ENCODE data around the gene PPM1L.
A peak's percentile ranks its signal among the peaks of the same experiment; 100 is the strongest.

The PPM1L gene

GRCh38 chr3:160921020-160921635 is 165.1 kb downstream of the PPM1L start:
- DNase-seq (ENCODE audit: extremely low read depth in 1 of 2, low read depth in 1 of 2): no peak

GRCh38 chr3:160924776-160925175 is 168.7 kb downstream of the PPM1L start:
- DNase-seq (ENCODE audit: extremely low read depth in 1 of 2, low read depth in 1 of 2): no peak

- DNase-seq (ENCODE audit: extremely low read depth in 1 of 2, low read depth in 1 of 2): no peak
These were observed 171.6 kb downstream of the PPM1L start for GRCh38 chr3:160927620-160928019.

GRCh38 chr3:160928183-160928726 is 172.2 kb downstream of the PPM1L start:
- no peak for DNase-seq (ENCODE audit: extremely low read depth in 1 of 2, low read depth in 1 of 2)

DNA sequence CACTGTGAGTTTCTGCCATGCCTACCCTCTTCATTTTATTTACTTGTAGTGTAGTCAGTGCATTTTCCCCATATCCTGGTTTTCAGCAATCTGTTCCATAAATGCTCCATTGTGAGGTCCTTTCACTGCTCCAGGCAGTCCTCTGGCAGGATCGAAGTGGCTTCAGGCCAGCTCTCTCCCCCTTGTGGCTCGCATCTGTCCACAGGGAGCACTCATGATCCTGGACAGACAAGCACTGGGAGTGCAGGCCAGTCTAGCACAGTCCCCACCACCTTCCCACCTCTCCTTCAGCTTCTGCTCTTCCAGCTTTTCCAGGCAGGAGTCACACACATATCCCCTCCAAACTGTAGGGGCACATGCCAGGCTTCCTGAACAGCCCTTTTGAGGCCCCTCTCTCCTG is 173.6 kb downstream of the PPM1L start:
- DNase-seq (ENCODE audit: extremely low read depth in 1 of 2, low read depth in 1 of 2): no peak

- no peak for DNase-seq (ENCODE audit: extremely low read depth in 1 of 2, low read depth in 1 of 2)
These were observed 175.4 kb downstream of the PPM1L start for GRCh38 chr3:160931474-160931873.

DNA sequence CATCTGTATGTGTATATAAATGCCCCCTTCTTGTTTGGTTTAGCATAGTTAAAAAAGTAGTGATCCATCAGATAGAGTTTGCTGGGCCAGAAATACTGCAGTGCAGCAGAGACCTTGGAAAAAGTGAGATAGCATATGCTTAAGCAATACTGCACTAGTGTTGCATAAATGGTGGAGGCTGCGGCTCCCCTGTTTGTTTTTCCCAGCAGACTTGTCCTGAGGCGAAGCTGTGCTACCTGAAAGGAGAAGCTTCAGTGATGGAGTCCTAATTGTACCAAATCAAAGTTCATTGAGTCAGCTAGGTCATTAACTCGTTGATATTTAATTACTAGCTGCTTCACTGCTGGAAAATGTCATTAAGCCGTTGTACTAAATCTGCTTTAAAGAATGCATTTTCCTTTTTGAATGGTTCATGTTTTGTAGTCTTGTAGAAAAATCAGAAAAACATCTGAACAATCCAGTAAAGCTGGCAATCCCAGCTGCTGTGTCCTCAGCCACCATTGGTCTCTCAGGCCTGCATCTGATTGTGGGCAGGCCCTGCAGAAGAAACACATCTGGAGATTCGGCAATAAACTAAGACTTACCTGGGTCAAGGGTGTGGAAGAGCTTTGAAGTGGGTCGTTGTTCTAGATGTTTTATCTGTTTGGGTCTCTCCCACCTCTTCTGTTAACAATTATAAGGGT is 179.5 kb downstream of the PPM1L start:
- no peak for DNase-seq (ENCODE audit: extremely low read depth in 1 of 2, low read depth in 1 of 2)

DNA sequence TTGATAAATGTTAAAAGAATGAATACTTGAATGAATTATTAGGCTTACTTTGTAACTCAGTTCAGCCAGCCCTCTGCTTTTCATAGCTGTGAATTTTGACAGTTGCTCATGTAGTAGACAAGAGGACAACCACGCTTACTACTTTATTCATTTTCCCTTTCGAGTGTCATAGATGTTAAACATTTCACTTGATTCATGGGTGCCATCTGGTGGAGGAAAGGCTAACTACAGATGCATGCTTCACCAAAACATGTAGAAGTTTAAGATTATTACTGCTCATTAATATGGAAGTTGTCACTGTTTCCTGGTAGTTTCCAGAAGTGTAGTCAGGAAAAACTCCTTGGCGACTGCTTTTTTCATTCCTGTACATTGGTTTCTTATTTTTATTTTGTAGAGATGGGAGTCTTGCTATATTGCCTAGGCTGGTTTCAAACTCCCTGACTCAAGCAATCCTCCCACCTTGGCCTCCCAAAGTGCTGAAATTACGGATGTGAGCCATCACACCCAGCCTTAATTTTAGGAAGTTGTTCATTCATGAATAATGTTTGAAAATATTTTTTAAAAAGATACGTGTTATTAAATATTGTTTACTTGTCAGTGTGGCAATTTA is 186.0 kb downstream of the PPM1L start:
- peak; percentile 21 to 42 for DNase-seq (ENCODE audit: extremely low read depth in 1 of 2, low read depth in 1 of 2)

GRCh38 chr3:160943996-160944395 is 188.0 kb downstream of the PPM1L start:
- DNase-seq (ENCODE audit: extremely low read depth in 1 of 2, low read depth in 1 of 2): no peak

- DNase-seq (ENCODE audit: extremely low read depth in 1 of 2, low read depth in 1 of 2): no peak
These were observed 189.3 kb downstream of the PPM1L start for GRCh38 chr3:160945336-160945735.

- no peak for DNase-seq (ENCODE audit: extremely low read depth in 1 of 2, low read depth in 1 of 2)
These were observed 192.2 kb downstream of the PPM1L start for GRCh38 chr3:160948273-160948672.

DNA sequence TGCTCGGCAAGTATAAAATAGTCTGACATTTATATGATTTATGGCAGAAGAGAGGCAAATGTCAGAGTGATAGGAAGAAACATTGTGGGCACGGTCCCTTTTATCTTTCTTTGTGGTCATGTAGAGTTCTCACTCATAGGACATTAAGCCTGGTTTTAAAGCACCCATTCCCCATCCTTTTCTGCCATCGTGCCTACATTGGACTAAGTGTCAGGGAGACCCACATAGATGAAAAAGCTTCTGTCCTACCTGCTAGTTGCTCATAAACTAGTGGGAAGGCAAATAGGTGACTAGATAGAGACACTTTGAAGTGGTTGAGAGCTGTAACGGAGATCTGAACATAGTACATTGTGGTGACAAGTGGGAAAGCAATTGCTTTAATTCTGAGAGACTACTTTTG is 193.4 kb downstream of the PPM1L start:
- no peak for DNase-seq (ENCODE audit: extremely low read depth in 1 of 2, low read depth in 1 of 2)

DNA sequence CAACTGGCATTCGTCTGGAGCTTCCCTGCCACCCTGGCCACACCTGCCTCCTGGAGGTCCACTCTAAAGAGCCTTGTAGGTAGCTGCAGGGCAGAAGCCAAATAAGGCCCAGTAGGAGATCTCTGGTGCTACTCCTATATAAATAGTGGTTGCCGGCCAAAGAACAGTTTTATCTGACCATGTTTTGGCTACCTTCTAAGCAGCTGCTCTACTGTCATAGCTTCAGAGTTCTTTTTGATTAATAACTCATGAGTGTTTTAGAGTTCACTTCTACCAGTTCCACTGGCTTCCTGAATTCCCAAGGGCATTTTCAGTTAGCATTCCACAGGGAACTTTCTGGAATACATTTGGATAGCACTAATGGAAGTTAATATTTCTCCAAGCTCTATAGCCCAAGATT is 194.5 kb downstream of the PPM1L start:
- no peak for DNase-seq (ENCODE audit: extremely low read depth in 1 of 2, low read depth in 1 of 2)

DNA sequence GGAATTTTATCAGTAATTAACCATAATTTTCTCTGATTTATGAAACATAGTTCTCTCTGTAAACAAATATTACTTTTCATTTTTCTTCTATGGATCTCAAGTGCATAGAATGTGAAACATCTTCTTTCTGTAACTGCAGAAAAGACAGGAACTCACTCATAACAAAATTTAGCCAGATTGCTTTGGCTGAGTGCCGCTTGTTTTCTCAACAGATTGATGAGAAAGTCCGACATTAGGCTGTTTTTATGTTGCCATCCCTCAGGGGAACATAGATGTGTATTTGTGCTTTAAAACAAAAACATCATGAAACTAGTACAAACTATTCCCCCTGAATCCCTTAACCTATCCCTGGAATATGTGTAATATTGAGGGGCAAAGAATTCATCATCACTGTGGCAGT is 194.9 kb downstream of the PPM1L start:
- no peak for DNase-seq (ENCODE audit: extremely low read depth in 1 of 2, low read depth in 1 of 2)

DNA sequence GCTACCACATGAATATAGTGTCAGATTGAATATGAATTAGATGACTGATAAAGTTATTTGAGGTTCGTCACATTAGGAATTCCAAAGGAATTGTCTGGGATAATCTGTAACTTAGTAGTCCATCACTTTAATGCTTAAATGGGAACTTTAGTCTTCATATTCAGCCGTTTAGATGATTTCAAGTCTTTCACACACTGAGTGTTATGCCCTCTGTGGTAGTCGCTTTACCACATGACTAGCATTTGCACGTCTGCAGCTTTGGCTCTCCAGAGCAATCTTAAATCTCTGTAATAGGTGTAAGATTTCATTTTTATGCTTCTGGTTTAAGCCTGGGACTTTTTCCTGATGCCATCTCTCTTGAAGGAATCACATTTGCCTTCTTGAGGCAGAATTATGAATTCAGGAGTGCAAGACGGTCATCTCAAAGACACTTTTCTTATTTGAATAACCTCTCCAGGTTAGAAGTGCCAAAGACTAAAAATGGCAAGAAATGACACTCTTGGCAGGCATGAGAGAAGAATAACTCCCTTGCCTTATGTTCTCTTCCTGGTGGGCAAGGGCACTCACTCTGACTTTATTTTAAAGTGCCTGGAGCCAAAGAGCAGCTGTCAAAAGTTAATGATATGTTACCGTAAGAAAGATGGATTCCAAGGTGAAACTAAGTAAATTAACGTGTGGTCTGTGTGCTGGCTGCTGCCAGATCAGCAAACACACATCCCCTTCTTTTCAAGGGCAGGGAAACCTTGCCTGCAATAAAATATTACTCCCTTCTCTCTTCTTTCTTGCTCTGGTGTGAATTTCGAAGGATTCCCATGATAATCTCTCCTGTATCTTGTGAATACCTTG is 195.8 kb downstream of the PPM1L start:
- DNase-seq (ENCODE audit: extremely low read depth in 1 of 2, low read depth in 1 of 2): no peak

- DNase-seq (ENCODE audit: extremely low read depth in 1 of 2, low read depth in 1 of 2): no peak
These were observed 197.7 kb downstream of the PPM1L start for GRCh38 chr3:160953686-160954085.

DNA sequence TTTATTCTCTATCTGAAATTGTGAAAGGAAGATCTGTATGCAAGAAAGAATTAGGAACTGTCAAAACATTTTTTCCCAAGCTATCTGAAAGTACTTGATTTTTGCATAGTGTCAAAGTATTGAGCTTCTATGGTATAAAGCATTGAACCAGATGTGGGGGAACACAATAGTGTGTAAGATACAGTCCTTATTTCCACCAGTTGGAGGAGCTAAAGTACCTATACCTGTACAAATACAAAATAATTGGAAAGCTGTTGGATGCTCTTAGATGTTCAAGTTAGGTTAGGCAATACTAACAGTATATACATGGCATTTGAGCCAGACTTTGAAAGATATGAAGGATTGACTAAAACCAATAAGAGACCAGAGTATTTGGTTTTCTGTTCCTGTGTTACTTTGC is 200.8 kb downstream of the PPM1L start:
- DNase-seq (ENCODE audit: extremely low read depth in 1 of 2, low read depth in 1 of 2): no peak

DNA sequence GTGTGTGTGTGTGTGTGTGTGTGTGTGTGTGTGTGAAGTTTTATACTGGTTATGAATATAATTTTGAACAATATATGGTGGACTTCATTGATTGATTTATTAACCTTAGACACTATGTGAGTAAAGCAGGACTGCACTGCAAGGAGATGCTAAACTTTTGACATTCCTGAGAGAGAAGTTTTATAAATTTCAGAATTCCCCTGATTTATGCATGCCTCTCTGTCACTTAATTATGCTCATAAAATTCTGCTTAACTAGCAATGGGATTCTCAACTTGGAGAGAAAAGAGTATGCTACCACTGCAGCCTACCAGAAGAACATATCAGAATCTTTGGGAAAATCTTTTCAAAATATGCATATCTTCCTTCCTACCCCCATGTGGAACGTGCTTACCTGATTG is 204.5 kb downstream of the PPM1L start:
- DNase-seq (ENCODE audit: extremely low read depth in 1 of 2, low read depth in 1 of 2): no peak

GRCh38 chr3:160963949-160964348 is 207.9 kb downstream of the PPM1L start:
- DNase-seq (ENCODE audit: extremely low read depth in 1 of 2, low read depth in 1 of 2): no peak

GRCh38 chr3:160968761-160969160 is 212.7 kb downstream of the PPM1L start:
- no peak for DNase-seq (ENCODE audit: extremely low read depth in 1 of 2, low read depth in 1 of 2)

Data from activated CD8-positive, alpha-beta memory T cell treated with anti-CD3 and anti-CD28 coated beads for 1 hour (primary cell).